HFFc6 (cell line): Measurements from ENCODE around the gene SPTLC3. TPM values are rescaled to one million over a fixed set of nuclear protein-coding genes. Genes with fewer than 3 reads are reported as not detected.

Source experiments
- DNase-seq: peaks from one replicate; pipeline ENCODE4 v3.0.0-alpha.2; 2018
- H3K27ac Mint-ChIP-seq: 2 replicates; pipeline ENCODE4 v1.8.0; 2020; ENCODE audit warnings: mild to moderate bottlenecking, mixed read lengths
- H3K27me3 Mint-ChIP-seq: 2 replicates; pipeline ENCODE4 v1.8.0; 2021; ENCODE audit warnings: mild to moderate bottlenecking, moderate library complexity, mixed read lengths; ENCODE audit not compliant: insufficient read depth
- H3K36me3 Mint-ChIP-seq: 2 replicates; pipeline ENCODE4 v1.8.0; 2021; ENCODE audit warnings: low read depth, mixed read lengths
- H3K4me1 Mint-ChIP-seq: 2 replicates; pipeline ENCODE4 v1.8.0; 2020; ENCODE audit warnings: low read depth, mixed read lengths
- H3K4me3 Mint-ChIP-seq: 2 replicates; pipeline ENCODE4 v1.8.0; 2020; ENCODE audit warnings: mild to moderate bottlenecking, moderate library complexity, mixed read lengths
- H3K9me3 Mint-ChIP-seq: 2 replicates; pipeline ENCODE4 v1.8.0; 2020; ENCODE audit warnings: mild to moderate bottlenecking, mixed read lengths
- CTCF ChIP-seq: fragments of 200-600 bp; sonication (generic); IDR thresholded peaks from 2 replicates; pipeline ENCODE4 v1.5.0; 2021; ENCODE audit warnings: antibody characterized with exemption, mild to moderate bottlenecking
- total RNA-seq, 6 experiments: library from RNA; stranded (reverse); fragmentation: NEBNext Ultra II Directional; extraction: Animal tissue kit (Norgen Biotek cat#: 25700); gene quantifications; 2 replicates in 1 of 6; 3 replicates in 5 of 6; pipeline ENCODE4 v1.2.3, GENCODE V29; 2021

Gene SPTLC3
- total RNA-seq, 6 experiments from 2014 or later: not detected

- peaks cover 13% of the 10 kb centered on the region for H3K9me3 Mint-ChIP-seq
- no peaks in the 10 kb centered on the region for H3K27me3 Mint-ChIP-seq
- no peak for TF ChIP-seq CTCF
- H3K4me1 Mint-ChIP-seq: no peaks in the 10 kb centered on the region
- no peak overlapping the region for H3K27ac Mint-ChIP-seq
- H3K36me3 Mint-ChIP-seq: no peaks in the 10 kb centered on the region
- H3K4me3 Mint-ChIP-seq: no peak overlapping the region
- no peak for DNase-seq
These were observed 130.8 kb downstream of the SPTLC3 start for GRCh38 chr20:13139459-13140150.

- Mint-ChIP-seq H3K27me3 (no peaks in the 10 kb centered on the region), H3K9me3 (peaks cover 16% of the 10 kb centered on the region), H3K4me1 (no peaks in the 10 kb centered on the region), H3K4me3 (no peak overlapping the region), H3K27ac (no peak overlapping the region), H3K36me3 (no peaks in the 10 kb centered on the region)
- TF ChIP-seq CTCF: no peak
- DNase-seq: no peak
These were observed 131.4 kb downstream of the SPTLC3 start for GRCh38 chr20:13140201-13140600.

- DNase-seq: no peak
- no peaks in the 10 kb centered on the region for H3K4me1 Mint-ChIP-seq
- TF ChIP-seq CTCF: no peak
- H3K27ac Mint-ChIP-seq: no peak overlapping the region
- H3K36me3 Mint-ChIP-seq: no peaks in the 10 kb centered on the region
- H3K9me3 Mint-ChIP-seq: peaks cover 19% of the 10 kb centered on the region
- H3K27me3 Mint-ChIP-seq: peaks cover 2% of the 10 kb centered on the region; the same call in 1 of the 2 replicates
- H3K4me3 Mint-ChIP-seq: no peak overlapping the region
These were observed 132.0 kb downstream of the SPTLC3 start for GRCh38 chr20:13140775-13141174.

- no peak for TF ChIP-seq CTCF
- H3K27me3 Mint-ChIP-seq: peaks cover 2% of the 10 kb centered on the region; the same call in 1 of the 2 replicates
- no peaks in the 10 kb centered on the region for H3K4me1 Mint-ChIP-seq
- DNase-seq: no peak
- no peak overlapping the region for H3K4me3 Mint-ChIP-seq
- no peaks in the 10 kb centered on the region for H3K36me3 Mint-ChIP-seq
- H3K27ac Mint-ChIP-seq: no peak overlapping the region
- H3K9me3 Mint-ChIP-seq: peaks cover 19% of the 10 kb centered on the region
These were observed 132.8 kb downstream of the SPTLC3 start for GRCh38 chr20:13141546-13141945.

- H3K4me1 Mint-ChIP-seq: no peaks in the 10 kb centered on the region
- H3K9me3 Mint-ChIP-seq: peaks cover 20% of the 10 kb centered on the region
- H3K4me3 Mint-ChIP-seq: no peak overlapping the region
- no peak overlapping the region for H3K27ac Mint-ChIP-seq
- H3K36me3 Mint-ChIP-seq: no peaks in the 10 kb centered on the region
- no peak for DNase-seq
- H3K27me3 Mint-ChIP-seq: peaks cover 2% of the 10 kb centered on the region; the same call in 1 of the 2 replicates
- TF ChIP-seq CTCF: no peak
These were observed 133.4 kb downstream of the SPTLC3 start for GRCh38 chr20:13142143-13142542.
